Measurements from ENCODE around the gene BARX2.
"Not testable (repeated sequence)": the region's sequence is repeated elsewhere in the genome, so short reads cannot be mapped to it uniquely, and the experiment has no call there.

Gene BARX2, protein sequence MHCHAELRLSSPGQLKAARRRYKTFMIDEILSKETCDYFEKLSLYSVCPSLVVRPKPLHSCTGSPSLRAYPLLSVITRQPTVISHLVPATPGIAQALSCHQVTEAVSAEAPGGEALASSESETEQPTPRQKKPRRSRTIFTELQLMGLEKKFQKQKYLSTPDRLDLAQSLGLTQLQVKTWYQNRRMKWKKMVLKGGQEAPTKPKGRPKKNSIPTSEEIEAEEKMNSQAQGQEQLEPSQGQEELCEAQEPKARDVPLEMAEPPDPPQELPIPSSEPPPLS

DNA sequence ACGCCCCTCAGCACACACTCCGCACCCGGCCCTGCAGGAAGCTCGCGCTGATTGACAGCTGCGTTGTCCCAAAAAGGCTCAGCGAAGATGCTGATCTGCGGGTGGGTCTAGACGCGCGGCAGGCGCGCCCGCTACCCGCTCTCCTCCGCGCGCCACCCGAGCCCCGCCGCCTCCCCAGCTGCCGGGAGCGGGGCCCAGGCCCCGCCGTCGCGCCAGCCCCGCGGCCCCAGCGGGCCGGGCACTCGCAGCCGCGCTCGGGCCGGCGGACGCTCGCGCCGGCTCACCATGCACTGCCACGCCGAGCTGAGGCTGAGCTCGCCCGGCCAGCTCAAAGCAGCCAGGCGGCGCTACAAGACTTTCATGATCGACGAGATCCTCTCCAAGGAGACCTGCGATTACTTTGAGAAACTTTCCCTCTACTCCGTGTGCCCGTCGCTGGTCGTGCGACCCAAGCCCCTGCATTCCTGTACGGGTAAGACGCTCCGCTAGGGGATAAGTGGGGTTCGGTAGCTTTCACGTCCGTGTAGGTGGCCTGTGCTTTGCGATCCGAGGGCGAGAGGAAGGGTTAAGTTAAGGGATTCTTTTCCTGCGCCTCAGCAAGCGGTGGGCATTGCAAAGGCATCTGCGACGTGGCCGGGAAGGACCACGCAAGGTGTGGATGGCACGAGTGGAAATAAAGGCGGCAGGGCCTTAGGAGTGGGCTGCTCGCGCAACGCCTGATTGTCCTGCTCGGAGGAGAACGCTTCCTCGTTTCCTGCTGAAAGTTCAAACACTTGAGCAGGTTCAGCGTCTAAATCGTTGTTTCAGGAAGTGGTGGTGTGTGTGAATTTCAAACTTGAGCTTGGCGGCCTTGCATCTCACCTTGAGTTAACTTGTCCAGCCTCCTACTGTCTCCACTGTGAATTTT lies at the start of gene BARX2:
Gene BARX2 (plus strand): TSS at position 98 of the 907 bp plus-strand sequence. CDS start 188 bp downstream, at position 286.
- no peak for DNase-seq

GRCh38 chr11:129326921-129327320 lies 48.7 kb upstream of the BARX2 start:
- no peak for DNase-seq

- DNase-seq: not testable (repeated sequence)
These were observed 47.9 kb upstream of the BARX2 start for GRCh38 chr11:129327708-129328107.

DNA sequence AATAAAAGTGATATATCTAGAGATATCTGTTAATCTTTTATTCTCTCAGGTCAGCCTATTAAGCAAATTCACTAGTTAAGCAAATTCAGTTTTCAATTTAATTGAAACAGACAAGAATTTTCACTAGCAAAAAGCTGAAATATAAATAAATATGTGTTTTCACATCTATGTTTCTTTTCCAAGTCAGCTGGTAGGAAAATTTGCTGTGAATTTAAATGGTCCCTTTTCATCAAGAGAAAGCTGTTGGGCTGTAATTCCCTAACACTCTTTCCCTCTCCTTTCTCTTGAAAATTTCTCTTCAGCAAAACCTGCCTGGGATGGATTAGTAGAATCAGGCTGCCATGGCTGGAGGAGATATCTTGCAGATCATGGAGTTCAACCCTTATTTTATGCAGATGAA lies 46.9 kb upstream of the BARX2 start:
- DNase-seq: no peak

GRCh38 chr11:129331217-129331616 lies 44.4 kb upstream of the BARX2 start:
- DNase-seq: no peak

GRCh38 chr11:129331871-129332274 lies 43.8 kb upstream of the BARX2 start:
- peak; percentile 53 for DNase-seq

DNA sequence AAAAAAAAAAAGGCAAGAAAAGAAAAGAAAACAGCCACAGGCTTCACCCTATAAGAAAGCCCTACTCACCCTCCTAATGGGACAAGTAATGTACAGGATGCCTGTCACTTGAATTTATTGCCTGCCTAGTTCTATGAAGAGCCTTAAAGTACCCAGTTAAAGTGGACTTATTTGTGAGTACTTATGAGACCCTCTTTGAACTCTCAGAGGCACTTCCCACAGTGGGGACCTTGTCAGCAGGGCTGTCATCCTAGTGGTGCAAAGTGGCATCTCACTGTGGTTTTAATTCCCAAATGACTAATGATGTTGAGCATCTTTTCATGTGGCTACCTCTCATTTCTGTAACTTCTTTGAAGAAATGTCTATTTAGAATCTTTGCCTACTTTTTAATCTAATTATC lies 41.8 kb upstream of the BARX2 start:
- DNase-seq: no peak

DNA sequence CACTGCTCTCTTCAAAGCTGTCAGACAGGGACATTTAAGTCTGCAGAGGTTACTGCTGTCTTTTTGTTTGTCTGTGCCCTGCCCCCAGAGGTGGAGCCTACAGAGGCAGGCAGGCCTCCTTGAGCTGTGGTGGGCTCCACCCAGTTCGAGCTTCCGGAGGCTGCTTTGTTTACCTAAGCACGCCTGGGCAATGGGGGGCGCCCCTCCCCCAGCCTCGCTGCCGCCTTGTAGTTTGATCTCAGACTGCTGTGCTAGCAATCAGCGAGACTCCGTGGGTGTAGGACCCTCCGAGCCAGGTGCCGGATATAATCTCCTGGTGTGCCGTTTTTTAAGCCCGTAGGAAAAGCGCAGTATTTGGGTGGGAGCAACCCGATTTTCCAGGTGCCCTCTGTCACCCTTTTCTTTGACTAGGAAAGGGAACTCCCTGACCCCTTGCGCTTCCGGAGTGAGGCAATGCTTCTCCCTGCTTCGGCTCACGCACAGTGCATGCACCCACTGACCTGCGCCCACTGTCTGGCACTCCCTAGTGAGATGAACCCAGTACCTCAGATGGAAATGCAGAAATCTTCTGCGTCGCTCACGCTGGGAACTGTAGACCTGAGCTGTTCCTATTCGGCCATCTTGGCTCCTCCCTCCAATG lies 31.2 kb upstream of the BARX2 start:
- not testable (repeated sequence) for DNase-seq

GRCh38 chr11:129346916-129347315 lies 28.7 kb upstream of the BARX2 start:
- DNase-seq: no peak

- no peak for DNase-seq
These were observed 26.8 kb upstream of the BARX2 start for GRCh38 chr11:129348813-129349212.

- DNase-seq: no peak
These were observed 23.0 kb upstream of the BARX2 start for GRCh38 chr11:129352676-129353075.

GRCh38 chr11:129354691-129355090 lies 21.0 kb upstream of the BARX2 start:
- no peak for DNase-seq

- DNase-seq: no peak
These were observed 15.9 kb upstream of the BARX2 start for GRCh38 chr11:129359748-129360147.

- DNase-seq: peak; percentile 62
These were observed 11.4 kb upstream of the BARX2 start for GRCh38 chr11:129364143-129364654.

DNA sequence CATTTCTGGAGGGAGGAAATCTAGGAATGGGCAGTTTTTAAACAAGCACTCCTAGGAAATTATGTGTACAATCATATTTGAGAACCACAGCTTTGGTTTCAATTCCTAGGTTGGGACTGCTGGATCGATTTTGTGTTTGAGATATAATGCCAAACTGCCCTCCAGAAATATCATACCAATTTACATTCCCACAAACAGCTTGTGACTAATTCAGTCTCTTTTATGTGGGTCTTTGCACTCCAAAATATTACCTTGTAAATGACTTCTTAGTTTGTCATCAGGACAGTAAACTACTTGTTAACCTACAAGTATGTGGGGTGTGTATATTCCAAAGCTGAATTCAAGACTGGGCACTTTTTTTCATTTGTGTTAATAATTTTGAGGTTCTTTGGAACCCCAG lies 9.8 kb upstream of the BARX2 start:
- no peak for DNase-seq

GRCh38 chr11:129366737-129367597 lies 8.7 kb upstream of the BARX2 start:
- DNase-seq: no peak

DNA sequence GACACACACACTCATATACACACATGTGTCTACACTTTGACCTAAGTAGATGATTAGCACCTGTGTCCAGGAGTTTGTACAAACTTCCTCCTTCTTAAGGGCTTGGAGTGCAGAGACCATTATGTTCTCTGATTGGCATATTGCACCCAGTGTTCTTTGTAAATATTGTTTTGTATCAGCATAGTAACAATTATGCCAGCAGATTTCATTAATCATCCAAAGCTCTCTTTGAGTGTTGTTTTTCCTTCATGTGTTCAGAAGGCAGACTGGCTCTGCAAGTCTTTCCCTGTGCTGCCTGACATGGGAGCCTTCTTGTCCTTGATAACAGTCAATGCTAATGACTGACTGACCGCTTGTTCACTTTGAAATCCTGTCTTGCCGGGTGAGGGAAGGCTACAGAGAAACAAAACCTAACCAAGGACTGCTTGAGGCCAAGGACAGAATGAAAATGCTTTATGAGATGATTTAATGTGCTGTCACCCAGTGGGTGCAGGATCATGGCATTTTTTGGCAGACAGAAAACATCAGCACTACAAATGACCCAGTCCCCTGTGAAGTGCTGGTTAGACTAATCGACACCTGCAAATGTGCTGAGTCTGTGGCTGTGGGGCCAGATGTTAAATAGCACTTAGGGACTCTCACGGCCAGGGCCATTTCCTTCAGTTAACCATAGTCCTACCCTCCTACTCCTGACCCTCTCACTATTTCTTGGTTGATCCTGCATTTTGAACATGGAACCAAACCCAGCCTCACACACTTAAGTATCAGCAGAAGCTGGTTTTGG lies 6.6 kb upstream of the BARX2 start:
- DNase-seq: no peak

GRCh38 chr11:129370715-129371114 lies 4.9 kb upstream of the BARX2 start:
- no peak for DNase-seq

DNA sequence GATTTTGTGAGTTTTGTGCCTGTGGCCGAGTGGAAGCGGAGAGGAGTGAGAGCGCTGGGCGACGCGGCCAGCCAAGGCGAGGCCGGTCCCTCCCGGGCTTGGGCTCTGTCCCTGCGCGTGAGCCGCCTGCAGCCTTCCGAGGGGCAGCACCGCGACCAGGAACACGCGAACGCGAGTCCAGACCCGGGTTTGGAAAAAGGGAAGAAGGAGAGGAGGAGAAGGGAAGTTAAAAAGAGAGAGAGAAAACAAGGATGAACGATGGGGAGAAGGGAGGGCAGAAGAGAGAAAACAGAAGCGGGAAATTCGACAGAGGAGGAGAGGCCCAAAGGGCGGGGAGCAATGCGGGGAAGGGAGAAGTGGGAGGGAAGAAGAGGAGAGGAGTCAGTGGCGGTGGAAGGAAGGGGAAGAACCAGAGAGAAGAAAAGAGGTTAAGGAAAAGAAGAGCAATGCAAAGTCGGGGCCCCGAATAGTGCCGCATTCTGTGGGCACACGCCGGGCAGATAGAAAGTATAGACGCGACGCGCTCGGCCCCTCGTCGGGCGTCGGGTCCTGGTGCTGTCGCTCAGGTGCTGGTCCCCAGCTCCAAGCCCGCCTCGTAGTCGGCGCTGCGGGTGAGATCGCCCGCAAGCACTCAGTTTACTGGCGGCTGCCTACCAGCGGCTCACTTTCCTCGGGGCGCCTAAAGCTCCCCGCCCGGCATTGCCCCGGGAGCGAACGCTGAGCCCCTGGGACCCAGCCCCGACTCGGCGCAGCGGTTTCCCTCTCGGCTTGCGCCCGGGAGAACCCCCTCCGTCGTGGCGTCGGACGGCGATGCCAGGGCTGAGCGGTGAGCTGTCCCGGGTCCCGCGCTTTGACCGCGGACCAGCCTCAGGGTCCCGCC lies 2.8 kb upstream of the BARX2 start:
- no peak for DNase-seq

DNA sequence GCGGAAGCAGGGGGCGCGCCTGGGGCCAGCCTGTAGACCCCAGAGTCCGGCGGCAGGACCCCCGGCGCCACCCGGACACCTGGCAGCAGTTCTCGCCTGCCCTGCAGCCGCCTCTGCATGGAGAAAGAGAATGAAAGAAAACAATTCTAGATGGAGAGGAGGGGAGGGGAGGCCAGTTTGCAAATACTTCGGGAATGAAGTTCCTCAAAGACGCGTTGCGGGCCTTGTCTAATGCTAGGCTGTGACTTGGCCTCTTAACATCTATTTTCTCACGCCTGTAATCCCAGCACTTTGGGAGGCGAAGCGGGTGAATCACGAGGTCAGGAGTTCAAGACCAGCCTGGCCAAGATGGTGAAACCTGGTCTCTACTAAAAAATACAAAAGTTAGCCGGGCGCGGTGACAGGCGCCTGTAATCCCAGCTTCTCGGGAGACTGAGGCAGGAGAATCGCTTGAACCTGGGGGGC lies 2.1 kb upstream of the BARX2 start:
- DNase-seq: no peak
